GM15510 (cell line): Measurements from ENCODE around the gene KCNH1.

Experiments
- POLR2A ChIP-seq: IDR thresholded peaks from 3 replicates; pipeline ENCODE4 v1.6.1; 2011; ENCODE audit warnings: borderline replicate concordance; ENCODE audit not compliant: insufficient read length; ENCODE audit errors: extremely low read depth

Gene KCNH1, protein sequence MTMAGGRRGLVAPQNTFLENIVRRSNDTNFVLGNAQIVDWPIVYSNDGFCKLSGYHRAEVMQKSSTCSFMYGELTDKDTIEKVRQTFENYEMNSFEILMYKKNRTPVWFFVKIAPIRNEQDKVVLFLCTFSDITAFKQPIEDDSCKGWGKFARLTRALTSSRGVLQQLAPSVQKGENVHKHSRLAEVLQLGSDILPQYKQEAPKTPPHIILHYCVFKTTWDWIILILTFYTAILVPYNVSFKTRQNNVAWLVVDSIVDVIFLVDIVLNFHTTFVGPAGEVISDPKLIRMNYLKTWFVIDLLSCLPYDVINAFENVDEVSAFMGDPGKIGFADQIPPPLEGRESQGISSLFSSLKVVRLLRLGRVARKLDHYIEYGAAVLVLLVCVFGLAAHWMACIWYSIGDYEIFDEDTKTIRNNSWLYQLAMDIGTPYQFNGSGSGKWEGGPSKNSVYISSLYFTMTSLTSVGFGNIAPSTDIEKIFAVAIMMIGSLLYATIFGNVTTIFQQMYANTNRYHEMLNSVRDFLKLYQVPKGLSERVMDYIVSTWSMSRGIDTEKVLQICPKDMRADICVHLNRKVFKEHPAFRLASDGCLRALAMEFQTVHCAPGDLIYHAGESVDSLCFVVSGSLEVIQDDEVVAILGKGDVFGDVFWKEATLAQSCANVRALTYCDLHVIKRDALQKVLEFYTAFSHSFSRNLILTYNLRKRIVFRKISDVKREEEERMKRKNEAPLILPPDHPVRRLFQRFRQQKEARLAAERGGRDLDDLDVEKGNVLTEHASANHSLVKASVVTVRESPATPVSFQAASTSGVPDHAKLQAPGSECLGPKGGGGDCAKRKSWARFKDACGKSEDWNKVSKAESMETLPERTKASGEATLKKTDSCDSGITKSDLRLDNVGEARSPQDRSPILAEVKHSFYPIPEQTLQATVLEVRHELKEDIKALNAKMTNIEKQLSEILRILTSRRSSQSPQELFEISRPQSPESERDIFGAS

DNA sequence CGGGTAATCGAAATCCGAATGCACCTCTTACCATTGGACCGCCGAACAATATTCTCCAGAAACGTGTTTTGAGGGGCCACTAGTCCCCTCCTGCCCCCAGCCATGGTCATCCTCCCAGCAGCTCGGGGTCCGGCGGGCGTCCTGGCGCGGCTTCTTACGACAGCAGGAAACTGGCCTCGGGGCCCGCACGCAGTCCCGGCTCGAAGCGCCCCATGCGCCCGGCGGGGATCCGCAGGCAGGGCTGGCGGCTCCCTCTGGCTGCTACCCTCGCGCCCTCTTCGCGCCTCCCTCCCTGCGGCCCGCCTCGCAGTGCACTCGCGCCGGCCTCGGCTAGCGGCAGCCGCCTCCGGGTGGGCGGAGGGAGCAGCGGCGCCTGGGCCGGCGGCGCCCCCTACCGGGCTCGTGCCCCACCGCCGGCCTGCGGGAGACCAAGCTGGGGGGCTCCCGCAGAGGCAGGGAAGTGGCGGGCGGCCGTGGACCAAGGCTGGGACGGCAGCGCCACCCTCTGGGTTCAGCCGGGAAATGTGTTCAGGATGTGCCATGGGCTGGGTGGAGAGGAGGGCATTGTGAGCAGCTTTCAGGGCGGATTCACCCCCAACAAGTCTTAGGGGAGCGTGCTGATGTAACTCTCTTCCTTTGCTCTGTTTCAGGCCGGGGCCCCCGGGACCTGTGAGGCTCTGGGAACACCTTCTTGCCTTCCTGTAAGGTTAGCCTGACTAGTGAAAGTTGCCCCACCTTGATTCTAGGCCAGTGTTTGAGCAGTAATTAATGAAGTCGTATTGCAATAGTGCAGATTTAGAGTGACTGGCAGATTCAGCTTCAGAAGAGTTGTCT is at the start of gene KCNH1:
TSS of gene KCNH1 (minus strand) at position 313 of the 834 bp plus-strand sequence. CDS start at position 110, 203 bp downstream.
- no peak for TF ChIP-seq POLR2A

DNA sequence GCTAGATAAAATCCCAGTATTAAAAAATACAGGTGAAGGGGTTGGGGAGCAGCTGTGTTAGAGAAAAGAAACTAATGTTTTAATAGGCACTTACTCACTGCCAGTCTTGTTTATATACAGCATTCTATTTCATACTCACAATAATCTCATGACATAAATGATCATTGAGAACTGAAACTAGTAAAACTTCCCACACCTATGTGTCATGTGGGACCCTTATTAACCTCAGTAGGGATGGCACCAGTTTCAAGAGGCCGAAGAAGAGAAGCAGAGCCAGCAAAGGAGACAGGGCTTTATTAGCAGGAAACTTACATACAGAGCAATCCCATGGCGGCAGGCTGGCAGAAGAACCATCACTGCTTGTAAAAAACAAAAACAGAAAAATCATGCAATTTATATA is 48.8 kb upstream of the KCNH1 start:
- TF ChIP-seq POLR2A = no peak

DNA sequence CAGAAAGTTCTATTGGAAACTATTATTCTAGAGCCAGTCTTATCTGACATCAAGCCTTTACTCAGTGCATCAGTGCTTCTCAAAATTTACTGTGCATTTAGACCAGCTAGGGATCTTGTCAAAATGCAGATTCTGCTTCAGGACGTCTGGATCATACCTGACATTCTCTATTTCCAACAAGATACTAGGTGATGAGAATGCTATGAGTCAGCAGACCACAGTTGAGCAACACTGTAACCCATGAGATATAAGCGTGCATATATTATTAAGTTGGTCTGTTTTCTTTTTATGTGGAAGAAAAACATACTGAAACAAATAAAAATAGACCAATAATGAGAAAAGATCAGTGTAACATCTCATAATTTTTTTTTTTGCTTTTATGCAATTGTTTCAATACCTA is 40.4 kb upstream of the KCNH1 start:
- TF ChIP-seq POLR2A = no peak

DNA sequence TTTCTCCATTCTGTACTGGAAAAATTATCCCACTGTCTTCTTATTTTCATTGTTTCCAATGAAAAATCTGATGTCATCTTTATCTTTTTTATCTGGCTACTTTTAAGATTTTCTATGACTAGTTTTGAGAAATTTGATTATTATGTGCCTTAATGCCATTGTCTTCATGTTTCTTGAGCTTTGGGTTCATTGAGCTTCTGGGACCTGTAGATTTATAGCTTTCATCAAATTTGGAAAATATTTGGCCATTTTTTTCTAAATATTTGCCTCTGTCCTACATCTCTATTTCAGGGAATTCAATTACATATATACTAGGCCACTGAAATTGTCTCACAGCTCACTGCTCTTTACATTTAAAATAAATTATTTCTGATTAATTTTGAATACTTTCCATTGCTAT is 38.7 kb upstream of the KCNH1 start:
- no peak for TF ChIP-seq POLR2A

DNA sequence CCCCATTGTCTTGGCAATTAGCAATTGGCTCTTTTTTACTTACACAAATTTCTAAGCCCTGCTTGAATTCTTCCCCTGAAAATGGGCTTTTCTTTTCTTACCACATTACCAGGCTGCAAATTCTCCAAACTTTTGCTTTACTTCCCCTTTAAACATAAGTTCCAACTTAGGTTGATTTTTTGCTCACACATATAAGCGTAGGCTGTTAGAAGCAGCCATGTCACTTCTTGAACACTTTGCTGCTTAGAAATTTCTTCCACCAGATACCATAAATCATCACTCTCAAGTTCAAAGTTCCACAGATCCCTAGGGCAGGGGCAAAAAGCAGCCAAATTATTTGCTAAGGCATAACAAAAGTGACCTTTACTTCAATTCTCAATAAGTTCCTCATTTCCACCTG is 35.4 kb upstream of the KCNH1 start:
- no peak for TF ChIP-seq POLR2A

DNA sequence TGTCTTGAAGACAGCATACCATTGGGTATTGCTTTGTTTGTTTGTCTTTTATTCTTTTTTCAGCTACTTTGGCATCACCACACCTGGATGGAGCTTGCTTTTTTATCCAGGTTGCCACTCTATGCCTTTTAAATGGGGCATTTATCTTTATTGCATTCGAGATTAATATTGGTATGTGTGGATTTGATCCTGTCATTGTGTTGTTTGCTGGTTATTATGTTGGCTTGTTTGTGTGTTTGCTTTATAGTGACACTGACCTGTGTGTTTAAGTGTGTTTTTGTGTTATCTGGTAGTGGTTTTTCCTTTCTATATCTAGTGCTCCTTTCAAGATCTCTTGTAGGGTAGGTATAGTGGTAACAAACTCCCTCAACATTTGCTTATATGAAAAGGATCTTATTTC is 24.9 kb upstream of the KCNH1 start:
- TF ChIP-seq POLR2A = no peak

DNA sequence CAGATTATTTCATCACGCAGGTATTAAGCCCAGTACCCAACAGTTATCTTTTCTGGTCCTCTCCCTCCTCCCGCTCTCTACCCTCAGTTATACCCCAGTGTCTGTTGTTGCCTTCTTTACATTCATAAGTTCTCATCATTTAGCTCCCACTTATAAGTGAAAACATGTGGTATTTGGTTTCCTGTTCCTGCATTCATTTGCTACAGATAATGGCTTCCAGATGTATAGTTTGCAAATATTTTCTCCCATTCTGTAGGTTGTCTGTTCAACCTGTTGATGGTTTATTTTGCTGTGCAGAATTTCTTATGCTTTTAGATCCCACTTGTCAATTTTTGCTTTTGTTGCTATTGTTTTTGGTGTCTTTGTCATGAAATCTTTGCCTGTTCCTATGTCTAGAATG is 21.1 kb upstream of the KCNH1 start:
- no peak for TF ChIP-seq POLR2A

DNA sequence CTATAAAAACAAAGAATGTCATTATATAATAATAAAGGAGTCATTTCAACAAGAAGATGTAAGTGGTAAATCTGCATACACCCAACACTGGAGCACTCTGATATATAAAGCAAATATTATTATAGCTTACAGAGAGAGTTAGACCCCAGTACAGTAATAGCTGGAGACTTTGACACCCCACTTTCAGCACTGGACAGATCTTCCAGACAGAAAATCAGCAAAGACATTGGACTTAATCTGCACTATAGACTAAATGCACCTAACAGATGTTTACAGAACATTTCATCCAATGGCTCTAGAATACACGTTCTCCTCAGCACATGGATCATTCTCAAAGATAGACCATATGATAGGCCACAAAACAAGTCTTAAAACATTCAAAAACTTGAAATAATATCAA is 20.0 kb upstream of the KCNH1 start:
- no peak for TF ChIP-seq POLR2A

DNA sequence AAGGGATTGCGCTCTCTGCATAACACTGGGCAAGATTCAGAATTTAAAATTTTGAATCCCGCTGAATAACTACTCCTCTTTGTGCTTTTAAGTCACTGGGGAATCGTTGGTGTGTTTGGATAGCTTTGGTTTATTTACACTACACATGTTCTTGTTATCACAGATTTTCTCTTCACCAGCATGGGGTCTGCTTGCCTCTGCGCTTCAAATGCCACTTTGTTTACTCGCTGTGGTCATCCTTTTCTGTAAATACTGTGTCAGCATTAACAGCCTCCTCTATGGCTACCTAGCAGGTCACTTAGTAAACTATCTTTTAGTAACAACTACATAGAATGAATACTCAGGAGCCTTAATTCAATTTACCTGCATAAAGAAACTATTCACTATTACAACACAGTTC is 14.4 kb upstream of the KCNH1 start:
- no peak for TF ChIP-seq POLR2A

DNA sequence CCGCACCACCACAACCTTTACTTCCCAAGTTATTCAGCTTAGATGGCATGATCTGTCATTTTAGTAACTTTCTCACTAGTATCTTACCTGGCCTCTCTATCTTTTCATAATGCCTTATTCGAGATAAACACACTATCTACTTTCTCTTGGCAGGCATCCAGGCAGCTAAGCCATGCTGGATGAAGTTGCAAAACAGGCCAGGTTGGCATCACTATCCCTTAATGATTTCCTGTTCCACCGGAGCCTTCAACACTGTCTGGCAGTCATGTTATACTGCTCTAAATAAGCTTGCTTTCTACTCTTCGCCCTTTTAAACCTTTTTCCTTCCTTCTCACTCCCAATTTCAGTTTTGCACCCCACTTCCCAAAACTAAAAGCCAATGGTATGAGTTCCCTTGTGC is 12.0 kb upstream of the KCNH1 start:
- no peak for TF ChIP-seq POLR2A

DNA sequence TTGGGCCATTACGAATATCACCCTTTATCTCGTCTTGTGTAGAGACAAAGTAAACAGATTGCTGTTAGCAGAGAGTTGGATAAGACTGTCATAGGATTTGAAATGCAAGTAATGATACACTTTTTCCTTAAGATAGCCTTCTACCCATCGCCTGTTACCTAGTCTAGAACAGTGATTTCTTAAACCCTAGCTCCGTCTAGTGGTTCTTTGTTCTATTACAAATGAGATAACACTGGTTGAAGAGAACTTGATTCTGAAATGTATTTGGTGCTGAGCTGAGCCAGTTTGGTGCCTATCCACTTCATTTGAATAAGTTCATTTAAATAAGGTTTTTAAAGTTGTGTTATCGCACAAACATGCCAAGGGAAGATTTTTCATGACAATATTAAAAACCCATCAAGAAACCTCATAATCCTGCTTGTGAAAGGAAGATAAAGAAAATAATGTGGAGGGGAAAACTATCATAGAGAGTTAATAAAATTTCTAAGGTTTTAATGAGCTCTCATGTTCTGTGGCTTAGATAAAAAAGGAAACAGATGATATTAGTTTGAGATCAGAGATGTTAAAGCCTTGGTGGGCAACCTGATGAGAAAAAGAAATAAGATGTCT is 1.5 kb upstream of the KCNH1 start:
- no peak for TF ChIP-seq POLR2A

DNA sequence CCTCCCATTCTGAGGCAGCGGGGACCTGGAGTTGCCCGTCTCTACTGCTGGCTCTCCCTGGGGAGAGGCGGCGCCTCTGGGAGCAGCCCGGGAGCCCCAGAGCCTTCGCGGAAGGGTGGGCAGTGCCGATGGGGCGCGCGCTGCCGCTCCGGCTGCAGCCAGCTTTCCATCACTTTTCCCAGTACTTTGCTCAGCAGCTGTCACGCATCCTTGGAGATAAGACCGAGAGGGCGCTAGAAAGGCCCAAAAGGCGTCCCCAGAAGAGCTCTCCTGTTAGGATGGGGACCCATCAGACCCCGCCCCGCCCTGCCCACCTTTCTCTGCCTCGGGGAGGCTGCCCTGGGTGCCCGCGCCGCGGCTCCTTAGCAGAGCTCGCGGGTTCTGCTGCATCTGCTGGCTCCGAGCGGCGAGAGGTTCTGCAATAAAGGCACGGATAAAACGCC is 534 bp downstream of the KCNH1 start:
- TF ChIP-seq POLR2A = no peak

DNA sequence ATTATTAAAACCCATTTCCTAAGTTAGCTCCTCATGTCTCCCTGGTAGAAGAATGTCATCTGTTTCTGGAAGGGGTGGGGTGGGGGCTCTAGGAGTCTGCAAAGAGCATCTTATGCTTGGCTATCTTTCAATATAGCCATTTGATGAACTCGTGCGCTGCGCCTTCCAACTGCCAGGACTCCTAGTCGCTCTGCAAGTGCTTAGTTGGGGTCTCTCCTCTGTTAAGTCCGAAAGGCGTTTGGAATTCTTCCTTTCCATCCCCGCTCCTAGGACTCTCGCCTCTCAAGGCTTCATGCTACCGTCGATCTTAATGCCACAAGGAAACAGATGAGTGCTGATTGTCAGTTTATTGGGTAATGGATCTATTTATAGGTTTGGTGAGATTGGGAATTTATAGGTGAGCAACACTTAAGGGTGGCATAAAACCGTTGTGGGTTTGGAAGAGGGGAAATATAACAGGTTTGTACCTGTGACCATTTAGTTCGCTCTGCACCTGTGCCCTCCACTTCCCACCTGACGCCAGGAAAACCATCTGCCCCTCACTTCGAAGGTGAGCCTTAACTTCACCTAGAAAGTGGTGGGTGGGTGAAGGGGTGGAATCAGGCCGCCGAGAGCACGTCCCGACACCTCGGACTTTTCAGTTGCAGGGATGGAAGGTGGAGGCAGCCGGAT is 1.1 kb downstream of the KCNH1 start:
- TF ChIP-seq POLR2A = no peak

DNA sequence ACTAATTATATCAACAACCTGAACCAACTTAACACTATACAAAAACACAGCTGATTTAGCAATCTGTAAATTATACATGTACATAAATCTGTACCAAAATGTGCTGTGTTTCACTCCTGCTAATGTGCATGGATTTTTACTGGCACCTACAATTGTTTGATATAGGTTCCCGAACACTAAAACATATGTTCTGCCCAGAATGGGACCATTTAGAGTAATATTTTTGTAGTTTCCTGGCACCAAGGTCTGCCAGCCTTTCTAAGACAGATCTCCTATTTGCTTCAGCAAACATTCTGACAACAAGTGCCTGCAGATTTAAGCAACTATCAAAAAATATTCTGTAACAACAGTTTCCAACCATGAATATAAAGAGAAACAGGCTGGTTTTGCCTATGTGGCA is 4.2 kb downstream of the KCNH1 start:
- TF ChIP-seq POLR2A = no peak

DNA sequence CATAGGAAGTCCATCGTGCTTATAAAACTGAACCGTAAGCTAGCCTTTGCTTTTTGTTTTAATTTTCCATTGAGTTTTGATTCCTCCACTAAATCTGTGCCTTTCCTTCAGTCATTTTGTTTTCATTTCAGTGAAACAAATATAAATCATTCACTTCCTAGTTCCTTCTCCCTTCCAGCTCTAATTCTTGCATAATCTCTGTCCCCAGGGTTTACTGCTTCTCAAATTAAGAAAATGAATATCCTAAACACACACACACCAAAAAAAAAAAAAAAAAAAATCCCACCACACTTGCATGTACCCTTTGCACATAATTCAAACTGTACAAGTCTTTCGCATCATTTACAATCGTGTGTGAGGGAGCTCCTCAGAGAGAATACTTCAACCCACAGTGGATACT is 6.8 kb downstream of the KCNH1 start:
- no peak for TF ChIP-seq POLR2A

DNA sequence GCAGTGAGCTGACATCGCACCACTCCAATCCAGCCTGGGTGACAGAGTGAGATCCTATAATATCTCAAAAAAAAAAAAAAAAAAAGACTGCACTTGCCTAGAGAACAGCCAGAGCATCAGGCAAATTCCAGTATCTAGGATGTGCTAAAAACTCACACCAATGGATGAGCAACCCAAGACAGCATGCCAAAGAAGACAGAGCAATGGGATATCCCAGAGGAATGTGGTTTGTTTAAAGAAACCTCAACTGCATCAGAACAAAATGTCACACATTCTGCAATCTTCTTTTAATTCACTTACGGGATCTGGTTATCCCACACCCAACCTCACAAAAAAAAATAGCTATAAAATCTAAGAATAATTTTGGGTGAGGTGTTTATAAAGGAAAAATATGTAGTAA is 7.3 kb downstream of the KCNH1 start:
- TF ChIP-seq POLR2A = no peak
